GM18858 (cell line): ENCODE results near the gene ALOXE3.
"Not testable (repeated sequence)": the region's sequence is repeated elsewhere in the genome, so short reads cannot be mapped to it uniquely, and the experiment has no call there.

Experiments
- ATAC-seq: cut with Tn5 transposase; IDR thresholded peaks from one replicate; pipeline ENCODE4 v1.9.1; 2021; ENCODE audit not compliant: unreplicated experiment

ALOXE3 gene

DNA sequence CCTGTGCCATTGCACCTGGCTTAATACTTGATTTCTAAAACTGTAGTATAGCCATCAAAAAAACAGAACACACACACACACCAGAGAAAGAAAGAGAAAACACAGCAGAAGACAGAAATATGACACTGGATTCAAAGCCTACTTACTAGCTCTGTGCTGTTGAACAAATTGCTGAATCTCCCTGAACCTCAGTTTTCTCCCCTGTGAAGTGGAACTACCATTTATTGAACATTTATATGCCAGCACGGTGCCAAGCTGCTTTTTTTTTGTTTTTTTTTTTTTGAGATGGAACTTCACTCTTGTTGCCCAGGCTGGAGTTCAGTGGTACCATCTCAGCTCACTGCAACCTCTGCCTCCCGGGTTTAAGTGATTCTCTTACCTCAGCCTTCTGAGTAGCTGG is 17.6 kb downstream of the ALOXE3 start:
- ATAC-seq: no peak

DNA sequence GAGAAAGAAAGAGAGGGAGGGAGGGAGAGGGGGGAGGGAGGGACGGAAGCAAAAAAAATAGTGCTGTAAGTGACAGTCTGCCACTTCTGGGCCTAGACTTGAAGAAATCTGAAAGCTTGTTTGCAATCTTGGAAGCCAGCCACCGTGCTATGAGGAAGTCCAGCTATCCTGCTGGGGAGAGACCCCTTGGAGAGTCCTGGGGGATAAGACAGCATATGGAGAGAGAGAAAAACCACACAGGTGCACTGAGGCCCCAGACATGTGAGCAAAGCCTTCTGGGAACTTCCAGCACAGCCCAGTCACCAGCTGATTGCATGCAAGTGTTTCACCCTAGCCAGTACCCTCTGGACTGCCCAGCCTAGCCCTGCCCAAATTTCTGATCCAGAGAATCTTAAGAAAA is 18.2 kb downstream of the ALOXE3 start:
- no peak for ATAC-seq

DNA sequence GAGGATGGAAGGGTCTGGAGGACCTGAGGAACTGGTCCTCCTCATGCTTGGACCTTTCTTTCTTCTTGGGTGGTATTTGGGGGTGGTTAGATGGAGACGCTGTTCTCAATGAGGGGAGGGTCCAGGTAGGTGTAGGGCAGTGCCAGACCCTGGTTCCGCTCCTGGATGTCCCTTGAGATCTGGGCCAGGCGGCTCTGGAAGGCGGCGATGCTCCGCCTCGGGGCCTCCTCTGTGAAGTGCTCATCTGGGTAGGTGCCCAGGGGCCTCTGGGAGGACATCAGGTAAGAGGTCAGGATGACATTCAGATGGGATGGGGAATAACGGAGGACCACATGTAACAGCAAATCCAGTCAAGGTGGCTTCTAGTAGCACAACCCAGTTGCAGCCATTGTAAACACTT is 21.8 kb downstream of the ALOXE3 start:
- no peak for ATAC-seq

DNA sequence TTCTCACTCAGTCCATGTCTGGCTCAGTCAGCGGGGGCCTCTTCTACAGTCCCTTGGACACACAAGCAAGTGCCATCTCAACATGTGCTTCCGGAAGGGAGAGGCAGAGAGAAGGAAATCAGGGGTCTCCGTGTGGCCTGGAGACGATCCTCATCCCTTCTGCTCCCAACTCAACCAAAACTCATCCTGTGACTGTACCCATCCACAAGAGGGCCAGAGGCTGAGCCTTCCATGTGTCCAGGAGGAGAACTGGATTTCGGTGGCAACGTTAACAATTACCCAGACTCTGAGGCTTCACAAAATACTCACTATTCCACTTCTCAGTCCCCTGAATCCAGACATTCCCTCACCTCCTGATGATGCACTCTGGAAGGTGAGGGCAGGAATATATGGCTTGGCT is 23.0 kb downstream of the ALOXE3 start:
- no peak for ATAC-seq

DNA sequence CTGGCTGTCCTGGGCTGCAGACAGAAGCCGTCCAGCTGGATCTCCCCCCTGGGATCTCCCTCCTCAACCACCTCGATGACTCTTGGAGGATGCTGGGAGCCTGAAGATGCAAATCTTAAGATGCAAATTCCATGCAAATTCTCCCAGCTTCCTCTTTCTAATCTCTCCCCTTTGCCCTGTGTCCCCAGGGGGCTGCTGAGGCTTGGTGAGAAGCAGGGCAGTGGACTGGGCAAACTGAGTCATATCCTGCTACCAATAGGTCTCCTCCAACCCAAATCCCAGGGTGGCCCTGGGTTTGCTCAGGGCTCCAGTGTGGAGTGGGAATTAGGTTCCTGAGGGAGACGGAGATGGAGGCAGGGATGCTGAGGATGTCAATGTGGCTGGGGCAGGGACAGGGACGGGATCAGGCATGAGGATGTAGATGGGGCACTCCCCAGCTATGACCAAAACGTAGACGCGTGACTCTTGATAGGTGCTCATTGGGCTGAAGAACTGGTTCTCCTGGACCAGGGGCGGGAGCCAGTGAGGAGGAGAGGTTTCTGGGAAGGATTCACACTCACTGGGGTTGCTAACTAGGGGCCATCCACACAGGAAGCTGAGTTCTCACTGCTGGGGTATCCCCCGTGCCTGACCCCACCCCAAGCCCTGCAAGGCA is 27.2 kb downstream of the ALOXE3 start:
- ATAC-seq: no peak

DNA sequence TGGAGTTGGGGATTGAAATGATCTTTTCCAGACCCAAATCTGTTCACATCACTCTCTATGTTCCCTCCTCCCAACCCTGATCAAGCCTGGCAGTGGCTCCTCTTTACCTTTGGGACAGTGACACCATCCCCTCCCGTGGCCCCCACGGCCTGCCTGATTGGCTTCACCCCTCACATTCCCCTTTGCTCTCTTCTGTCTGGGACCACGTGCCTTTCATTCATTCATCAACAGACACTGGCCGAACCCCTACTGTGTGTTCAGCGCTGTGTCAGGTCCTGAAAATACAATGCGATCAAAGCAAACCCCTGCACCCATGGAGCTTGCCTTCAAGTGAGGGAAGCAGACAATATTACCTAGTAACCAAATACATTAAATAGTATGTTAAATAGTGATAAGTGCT is 28.6 kb downstream of the ALOXE3 start:
- no peak for ATAC-seq

DNA sequence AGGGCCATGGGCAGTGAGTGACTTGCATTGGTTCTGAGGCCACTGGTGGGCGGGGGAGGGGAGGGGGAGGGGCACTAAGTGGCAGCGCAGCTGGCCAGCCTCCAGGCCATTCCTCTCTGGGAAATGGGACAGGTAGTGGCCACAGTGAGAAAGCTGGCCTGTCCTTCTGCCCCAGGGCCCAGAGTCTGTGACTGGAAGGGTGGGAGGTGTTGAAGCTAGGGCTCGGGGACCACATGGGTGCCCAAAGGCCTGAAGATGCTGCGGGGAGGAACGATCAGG is 30.4 kb downstream of the ALOXE3 start:
- no peak for ATAC-seq

DNA sequence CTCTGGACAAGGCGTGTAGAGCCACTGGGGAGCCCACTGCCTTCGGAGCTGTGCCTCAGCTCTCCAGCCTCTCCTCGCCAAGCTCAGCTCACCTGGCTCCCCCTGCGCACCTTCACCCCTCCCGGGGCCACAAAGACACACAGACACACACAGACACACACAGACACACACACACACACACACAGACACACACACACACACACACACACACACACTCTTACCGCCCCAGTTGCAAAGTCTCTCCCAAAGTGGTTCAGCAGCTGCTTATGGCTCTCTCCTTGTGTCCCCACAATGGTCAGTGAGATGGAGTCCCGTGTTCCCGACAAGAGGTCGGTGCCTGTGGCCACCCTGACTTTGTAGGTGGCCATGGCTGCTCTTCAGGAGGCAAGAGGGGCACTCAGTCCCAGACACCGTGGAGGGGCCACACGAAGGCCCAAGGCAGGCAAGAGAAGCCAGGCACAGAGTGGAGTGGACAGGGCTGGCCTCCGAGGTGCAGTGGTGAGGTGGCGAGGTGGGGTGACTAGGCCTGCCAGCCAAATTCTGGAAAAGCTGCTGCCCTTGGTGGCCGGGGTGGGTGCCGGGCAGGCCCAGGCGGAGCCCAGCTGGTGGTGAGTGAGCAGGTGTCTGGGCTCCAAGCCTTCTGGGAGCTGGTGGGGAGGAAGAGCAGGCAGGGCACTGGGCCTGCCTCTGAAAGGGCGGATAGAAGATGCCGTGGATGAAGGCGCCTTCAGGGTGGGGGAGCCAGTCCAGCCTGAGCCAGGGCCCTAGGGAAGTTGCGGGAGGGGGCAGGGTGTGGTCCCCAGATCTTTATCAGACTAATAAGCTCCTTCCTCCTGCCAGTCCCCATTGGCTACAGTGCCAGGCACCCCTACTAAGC is 31.0 kb downstream of the ALOXE3 start, which contains the start of gene ALOX12B:
TSS of gene ALOX12B (minus strand) at position 642 of the 877 bp plus-strand sequence. CDS start at position 368, 274 bp downstream.
- no peak for ATAC-seq

DNA sequence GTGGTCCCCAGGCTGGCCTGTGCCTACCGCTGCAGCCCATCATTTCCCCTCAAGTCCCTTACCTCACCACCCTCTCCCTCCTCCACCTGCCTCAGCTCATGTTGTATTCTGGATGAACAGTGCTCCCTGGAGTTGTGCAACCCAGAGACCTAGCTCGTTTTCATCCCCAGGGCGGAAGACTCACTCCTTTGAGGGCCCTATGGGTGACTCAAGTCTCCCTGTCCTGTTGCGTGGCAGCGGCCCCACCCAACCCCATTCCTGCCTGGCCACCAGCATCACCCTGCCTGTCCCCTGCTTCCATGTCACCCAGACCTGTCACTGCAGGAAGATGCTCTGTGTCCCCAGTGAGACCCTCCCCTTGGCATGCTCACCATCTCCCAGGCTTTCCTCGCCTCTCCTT is 34.1 kb downstream of the ALOXE3 start:
- no peak for ATAC-seq

DNA sequence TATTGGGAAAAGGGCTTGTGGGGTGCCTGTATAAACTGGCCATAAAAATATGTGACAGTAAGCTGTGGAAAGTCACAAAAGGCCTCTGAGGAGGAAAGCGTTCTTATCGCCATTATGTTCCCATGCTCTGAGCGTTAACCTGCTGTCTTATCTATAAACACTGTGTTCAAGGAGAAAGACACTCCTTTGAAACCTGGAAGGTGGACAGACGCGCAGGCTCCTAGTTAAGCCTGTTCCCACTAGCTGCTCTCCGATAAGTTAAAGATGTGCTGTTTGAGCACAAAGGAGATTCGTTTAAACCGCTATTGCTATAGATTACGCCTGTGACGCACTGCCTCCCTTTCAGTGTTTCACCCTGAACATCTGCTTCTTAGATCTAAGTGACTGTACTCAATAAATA is 36.0 kb downstream of the ALOXE3 start:
- no peak for ATAC-seq

DNA sequence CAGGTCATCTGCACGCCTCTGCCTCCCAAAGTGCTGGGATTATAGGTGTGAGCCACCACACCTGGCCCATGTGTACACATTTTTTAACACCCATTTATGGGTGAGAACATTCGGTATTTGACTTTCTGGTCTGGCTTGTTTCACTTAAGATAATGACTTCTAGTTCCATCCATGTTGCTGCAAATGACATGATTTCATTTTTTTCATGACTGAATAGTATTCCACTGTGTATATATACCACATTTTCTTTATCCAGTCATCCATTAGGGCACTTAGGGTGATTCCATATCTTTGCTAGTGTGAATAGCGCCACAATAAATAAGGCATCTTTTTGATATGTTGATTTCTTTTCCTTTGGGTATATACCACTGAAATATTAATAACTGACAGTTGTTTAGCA is 36.4 kb downstream of the ALOXE3 start:
- no peak for ATAC-seq

DNA sequence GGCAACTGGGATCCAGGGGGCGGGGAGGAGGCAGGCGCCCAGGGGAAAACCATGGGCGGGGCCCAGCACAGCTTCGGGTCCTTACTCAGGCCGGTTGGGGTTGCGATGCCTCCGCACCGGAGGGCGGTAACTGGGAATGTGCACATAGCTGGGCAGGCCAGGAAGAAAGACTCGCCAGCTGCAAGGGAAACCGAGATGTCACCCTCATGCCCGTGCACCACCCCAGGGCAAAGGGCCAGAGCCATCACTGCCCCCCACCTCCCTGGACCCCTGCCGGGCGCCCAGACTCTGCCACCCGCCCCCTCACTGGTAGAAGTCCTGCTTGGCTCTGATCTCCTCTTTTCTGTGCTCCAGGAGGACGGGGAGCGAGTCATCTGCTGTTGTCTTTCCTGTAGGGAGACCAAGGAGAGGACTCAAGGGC is 37.5 kb downstream of the ALOXE3 start:
- no peak for ATAC-seq

DNA sequence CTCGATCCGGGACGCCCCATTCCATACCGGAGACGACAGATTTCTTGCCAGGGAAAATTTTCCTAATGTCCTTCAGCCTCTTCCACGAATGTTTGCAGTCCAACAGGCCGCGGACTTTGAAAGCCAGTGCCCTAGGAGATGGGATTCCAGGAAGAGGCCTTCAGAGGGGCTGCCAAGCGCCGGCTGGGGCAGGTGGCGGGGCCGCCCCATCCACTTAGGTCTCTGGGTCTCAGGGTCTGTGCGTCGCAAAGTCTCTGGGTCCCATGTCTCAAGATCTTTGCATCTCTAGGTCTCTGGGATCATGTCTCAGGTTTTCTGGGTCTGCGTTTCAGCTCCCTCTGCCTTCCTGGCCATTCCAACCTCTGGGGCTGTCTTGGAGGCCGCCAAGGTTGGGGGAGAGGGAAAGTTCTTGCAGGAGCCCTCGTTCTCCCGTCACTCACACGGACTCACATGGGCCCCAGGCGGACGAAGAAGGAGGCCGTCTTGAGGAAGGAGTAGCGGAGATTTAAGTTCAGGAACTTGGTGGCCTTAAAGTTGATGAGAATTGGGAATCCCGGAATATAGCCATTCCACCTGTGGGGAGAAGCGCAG is 38.0 kb downstream of the ALOXE3 start:
- no peak for ATAC-seq

DNA sequence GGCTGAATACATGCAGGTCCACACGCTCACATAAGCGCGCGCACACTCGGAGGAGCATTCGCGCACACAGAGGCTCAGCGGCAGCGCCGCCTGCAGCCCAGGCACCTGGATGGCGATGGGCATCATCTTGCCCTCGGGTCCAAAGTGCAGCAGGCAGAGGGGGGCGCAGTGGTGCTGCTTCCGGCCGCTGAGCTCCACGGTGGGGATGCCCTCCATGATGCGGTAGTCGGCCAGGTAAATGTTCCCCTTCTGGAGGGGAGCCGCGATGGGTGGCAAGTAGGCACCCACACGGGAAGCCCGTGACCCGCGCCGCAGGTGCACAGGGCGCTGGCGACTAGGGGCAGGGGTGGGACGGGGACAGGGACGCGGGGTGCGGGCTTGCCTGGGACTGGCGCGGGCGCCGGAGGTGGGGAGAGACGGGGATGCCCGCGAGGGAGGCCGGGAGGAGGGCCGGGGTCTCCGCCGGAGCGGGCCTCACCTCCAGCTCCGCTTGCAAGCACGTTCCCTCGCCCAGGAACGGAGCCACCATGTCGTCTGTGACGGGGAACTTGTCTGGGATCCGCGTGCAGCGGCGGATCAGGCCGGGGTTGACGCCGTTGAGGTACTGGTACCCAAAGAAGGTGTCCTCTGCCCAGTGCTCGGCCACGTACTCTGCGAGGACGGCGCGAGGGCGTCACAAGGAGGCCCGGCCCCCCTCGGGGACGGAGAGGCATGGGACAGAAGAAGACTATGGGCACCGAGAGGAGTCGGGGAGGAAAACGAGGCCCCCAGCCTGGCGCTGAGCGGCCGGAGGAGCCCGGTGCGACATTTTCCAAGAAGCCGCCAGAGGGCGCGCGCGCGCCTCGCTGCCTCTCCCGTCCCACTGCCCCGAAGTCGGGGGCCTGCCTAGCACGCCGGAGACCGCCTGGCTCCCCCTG is 38.8 kb downstream of the ALOXE3 start:
- no peak for ATAC-seq

DNA sequence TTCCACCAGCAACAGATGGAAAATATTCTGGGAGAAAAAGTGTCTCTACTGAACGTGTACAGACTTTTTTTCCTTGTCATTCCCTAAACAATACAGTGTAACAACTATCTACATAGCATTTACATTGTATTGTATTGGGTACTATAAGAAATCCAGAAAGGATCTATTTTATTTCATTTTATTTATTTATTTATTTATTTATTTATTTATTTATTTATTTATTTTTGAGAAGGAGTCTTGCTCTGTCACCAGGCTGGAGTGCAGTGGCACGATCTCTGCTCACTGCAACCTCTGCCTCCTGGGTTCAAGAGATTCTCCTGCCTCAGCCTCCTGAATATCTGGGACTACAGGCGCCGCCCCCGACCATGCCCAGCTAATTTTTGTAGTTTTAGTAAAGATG is 40.4 kb downstream of the ALOXE3 start:
- not testable (repeated sequence) for ATAC-seq

DNA sequence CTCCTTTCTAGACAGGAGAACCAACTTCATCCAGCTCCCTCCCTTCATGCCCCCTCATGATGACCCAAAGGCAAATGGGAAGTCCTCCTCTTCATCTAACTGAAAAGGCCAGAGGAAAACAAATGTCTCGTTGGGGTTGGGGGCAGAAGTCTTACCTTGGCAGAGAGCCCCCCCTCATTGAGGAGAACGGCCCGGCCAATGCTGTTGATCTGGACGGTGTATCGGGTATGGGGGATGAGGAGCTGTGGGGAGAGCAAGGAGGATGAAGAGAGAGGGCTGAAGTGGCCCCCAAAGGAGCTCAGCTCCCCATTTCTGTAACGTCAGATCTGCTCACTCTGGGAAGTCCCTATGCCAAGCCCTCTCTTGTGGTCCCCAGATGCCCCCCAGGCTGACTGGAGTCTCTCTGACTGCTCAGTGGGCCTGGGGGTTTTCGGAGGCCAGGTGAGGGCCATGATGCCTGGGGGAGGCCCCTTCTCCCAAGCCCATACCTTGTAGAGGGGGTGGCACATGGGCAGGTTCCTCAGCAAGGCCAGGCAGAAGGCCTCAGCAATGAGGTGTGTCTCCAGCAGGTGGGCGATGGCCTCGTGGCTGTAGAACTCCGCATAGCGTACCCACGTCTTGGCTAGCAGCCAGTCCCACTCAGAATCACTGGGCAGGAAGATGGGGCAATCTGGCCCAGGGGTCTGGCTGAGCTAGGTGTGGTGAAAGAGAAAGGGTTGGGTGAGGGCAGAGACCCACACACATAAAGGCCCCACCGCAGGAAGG is 41.6 kb downstream of the ALOXE3 start:
- no peak for ATAC-seq

DNA sequence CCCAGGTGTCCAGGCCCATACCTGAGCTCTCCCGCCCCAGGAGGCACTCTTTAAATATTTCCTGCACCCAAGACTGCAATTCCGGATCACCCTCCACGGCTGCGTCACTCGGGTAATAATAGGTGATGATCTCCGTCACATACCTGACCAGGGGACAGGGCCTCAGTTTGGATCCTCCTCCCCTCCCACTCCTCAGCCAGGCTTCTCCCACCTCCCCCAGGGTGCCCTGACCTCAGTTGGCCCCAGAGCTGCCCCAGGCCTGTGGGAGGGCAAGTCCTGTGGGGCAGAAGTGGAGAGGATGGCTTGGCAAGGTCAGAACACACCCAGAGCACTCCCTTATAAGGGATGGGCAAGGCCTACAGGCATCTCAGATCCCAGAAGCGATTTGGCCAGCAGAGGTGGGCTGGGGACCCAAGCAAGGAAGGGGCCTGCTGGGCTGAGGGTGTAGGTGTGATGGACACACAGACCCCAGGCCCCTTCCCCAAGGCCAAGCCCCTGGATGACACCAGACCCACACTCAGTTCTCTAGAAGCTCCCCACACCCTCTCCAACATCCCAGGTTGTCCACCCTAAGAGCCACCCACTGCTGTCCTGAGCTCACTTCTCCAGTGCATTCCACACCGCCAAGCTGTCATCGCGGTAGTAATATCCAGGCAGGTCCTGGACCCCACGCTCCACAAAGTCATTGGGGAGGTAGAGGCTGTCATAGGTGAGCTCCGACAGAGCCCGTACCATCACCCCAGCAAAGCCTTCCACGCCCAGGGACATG is 42.6 kb downstream of the ALOXE3 start:
- no peak for ATAC-seq

DNA sequence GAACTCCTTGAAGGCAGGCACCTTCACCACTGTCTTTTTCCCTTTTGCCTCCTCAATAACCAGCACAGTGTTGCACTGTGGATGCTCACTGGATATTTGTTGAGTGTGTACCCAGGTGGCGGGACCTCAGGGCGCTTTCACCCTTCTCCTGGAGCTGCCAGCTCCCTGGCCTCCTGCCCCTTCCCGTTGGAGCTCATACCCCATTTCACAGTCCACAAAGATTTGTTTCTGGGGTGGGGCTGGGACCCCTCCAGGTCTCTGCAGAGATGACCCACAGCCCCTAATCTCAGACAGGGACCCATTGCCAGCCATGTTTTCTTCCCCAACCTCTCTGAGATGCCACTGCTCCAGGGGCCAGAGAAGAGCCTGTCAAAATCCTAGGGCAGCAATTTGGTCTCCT is 43.2 kb downstream of the ALOXE3 start:
- no peak for ATAC-seq

DNA sequence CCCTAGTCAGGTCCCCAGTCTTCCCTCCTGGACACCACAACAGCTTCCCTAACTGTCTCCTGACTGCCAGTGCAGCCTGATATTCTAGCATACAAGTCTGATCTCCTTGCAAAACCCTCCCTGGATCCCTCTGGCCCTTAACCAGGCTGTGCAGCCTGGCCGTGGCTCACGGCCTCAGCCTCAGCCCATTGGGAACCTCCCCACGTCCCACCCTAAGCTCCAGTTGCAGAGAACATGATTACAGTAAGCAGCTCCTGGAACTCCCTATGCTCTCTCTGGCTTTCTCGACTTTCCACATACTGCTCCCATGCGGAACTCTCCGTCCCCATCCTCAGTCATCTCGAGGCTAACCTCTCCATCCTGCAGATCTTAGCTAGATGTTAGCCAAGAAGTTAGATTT is 43.8 kb downstream of the ALOXE3 start:
- no peak for ATAC-seq
